DND-41 (cell line): Measurements from ENCODE around the gene MAS1L.

ENCODE experiments used
- ATAC-seq: fragments of 200-7000 bp; cut with Tn5 transposase; 3 replicates; pipeline ENCODE4 v1.9.1; 2021; ENCODE audit warnings: low read depth; ENCODE audit not compliant: insufficient read depth
- DNase-seq: peaks from one replicate; pipeline ENCODE4 v3.0.0-alpha.2; 2020
- H2AFZ ChIP-seq: 2 replicates; pipeline ENCODE4 v1.6.0; 2012; ENCODE audit warnings: low read depth, low read length
- H3K27ac ChIP-seq: 2 replicates; pipeline ENCODE4 v1.5.1; 2012; ENCODE audit warnings: low read length, inconsistent platforms
- H3K27me3 ChIP-seq: fragments of 200-600 bp; sonication (generic); 2 replicates; pipeline ENCODE4 v1.6.0; 2012; ENCODE audit warnings: low read length, mild to moderate bottlenecking, inconsistent platforms; ENCODE audit not compliant: insufficient read depth, poor library complexity
- H3K36me3 ChIP-seq: 2 replicates; pipeline ENCODE4 v1.5.1; 2012; ENCODE audit warnings: low read length, inconsistent platforms; ENCODE audit not compliant: insufficient read depth
- H3K4me1 ChIP-seq: 2 replicates; pipeline ENCODE4 v1.5.1; 2012; ENCODE audit warnings: mild to moderate bottlenecking, low read length; ENCODE audit not compliant: insufficient read depth
- H3K4me2 ChIP-seq: 2 replicates; pipeline ENCODE4 v1.6.0; 2012; ENCODE audit warnings: mild to moderate bottlenecking, moderate library complexity, low read length, inconsistent platforms; ENCODE audit not compliant: insufficient read depth
- H3K4me3 ChIP-seq, 2 experiments: fragments of 200-600 bp in 1 of 2; shearing (Covaris generic) in 1 of 2; 2 replicates each; pipeline ENCODE4 v1.5.1; 2012 to 2016; ENCODE audit warnings: inconsistent platforms in 2 of 2, low read length in 2 of 2, mild to moderate bottlenecking in 2 of 2, low read depth in 1 of 2, moderate library complexity in 1 of 2
- H3K79me2 ChIP-seq: 2 replicates; pipeline ENCODE4 v1.6.0; 2012; ENCODE audit warnings: low read length, inconsistent platforms; ENCODE audit not compliant: insufficient read depth
- H3K9ac ChIP-seq: 2 replicates; pipeline ENCODE4 v1.6.0; 2012; ENCODE audit warnings: low read depth, mild to moderate bottlenecking, inconsistent platforms, low read length, moderate library complexity
- H3K9me3 ChIP-seq: 2 replicates; pipeline ENCODE4 v1.5.1; 2012; ENCODE audit warnings: low read length, moderate library complexity, mild to moderate bottlenecking, inconsistent platforms; ENCODE audit not compliant: insufficient read depth, severe bottlenecking
- H4K20me1 ChIP-seq: 2 replicates; pipeline ENCODE4 v1.6.0; 2012; ENCODE audit warnings: low read length; ENCODE audit not compliant: insufficient read depth
- EZH2 ChIP-seq: IDR thresholded peaks from 3 replicates; pipeline ENCODE4 v1.6.1; 2012; ENCODE audit warnings: borderline replicate concordance, low read depth, mild to moderate bottlenecking, moderate library complexity, low read length, inconsistent platforms; ENCODE audit not compliant: severe bottlenecking
- TF ChIP-seq, protein P1 (sequence below): IDR thresholded peaks from 2 replicates; pipeline ENCODE4 v1.5.1; 2012; ENCODE audit warnings: borderline replicate concordance, low read length, moderate library complexity, mild to moderate bottlenecking; ENCODE audit not compliant: poor library complexity, severe bottlenecking; ENCODE audit errors: extremely low read depth

The MAS1L gene

DNA sequence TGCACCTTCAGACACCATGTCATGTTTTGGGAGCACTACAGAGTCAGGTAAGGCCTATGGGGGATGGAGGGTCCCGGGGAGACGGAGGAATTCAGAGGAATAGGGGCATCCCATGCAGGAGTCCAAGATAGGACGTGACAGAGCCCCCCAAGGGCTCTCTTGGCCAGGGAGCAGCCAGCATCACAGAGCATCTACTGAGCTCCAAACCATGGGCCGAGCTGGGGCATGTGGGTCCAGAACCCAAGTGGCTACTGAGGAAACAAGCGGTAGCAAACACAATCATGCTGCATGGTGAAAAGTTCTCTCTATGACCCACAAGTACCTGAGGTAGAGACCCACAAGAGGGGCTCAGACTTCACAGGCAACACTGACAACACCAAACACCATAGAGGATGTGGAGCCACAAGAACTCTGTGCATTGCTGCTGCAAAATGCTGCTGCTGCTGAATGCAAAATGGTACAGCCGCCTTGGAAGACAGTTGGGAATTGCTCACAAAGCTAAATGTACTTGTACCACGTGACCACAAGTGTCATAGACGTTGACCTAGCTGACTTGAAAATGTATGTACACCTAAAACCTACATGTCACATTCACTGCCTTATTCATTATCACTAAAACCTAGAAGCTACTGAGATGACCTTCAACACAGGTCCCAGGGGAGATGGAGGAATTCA lies 33.4 kb upstream of the MAS1L start:
- H3K9me3 ChIP-seq: peaks cover 6% of the 10 kb centered on the region
- no peak overlapping the region for H3K4me2 ChIP-seq
- peaks cover 6% of the 10 kb centered on the region for H3K27me3 ChIP-seq
- no peak for ATAC-seq
- DNase-seq: no peak
- H4K20me1 ChIP-seq: no peaks in the 10 kb centered on the region
- H3K9ac ChIP-seq: no peak overlapping the region
- TF ChIP-seq, protein P1, sequence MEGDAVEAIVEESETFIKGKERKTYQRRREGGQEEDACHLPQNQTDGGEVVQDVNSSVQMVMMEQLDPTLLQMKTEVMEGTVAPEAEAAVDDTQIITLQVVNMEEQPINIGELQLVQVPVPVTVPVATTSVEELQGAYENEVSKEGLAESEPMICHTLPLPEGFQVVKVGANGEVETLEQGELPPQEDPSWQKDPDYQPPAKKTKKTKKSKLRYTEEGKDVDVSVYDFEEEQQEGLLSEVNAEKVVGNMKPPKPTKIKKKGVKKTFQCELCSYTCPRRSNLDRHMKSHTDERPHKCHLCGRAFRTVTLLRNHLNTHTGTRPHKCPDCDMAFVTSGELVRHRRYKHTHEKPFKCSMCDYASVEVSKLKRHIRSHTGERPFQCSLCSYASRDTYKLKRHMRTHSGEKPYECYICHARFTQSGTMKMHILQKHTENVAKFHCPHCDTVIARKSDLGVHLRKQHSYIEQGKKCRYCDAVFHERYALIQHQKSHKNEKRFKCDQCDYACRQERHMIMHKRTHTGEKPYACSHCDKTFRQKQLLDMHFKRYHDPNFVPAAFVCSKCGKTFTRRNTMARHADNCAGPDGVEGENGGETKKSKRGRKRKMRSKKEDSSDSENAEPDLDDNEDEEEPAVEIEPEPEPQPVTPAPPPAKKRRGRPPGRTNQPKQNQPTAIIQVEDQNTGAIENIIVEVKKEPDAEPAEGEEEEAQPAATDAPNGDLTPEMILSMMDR: no peak
- no peak for TF ChIP-seq EZH2
- no peak overlapping the region for H3K27ac ChIP-seq
- no peak overlapping the region for H3K4me3 ChIP-seq
- H2AFZ ChIP-seq: no peak overlapping the region
- H3K79me2 ChIP-seq: no peaks in the 10 kb centered on the region
- H3K4me1 ChIP-seq: no peaks in the 10 kb centered on the region
- no peaks in the 10 kb centered on the region for H3K36me3 ChIP-seq

DNA sequence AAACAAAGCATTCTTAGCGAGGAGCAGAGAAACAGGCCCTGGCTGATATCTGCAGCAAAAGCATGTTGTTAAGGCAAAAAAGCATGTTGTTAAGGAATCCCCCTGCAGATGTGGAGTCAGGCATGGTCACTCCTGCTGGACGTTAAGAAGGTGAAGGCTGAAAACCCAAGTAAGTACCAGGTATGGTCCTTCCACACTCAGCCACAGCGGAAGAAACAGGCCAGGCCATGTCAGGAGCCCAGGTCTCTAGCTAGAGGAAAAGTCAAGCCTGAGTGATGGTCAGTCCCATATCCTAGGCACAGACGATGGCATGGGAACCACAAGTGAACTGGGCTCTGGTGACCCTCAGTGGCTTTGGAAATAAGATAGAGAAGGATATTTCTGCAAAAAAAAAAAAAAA lies 32.5 kb upstream of the MAS1L start:
- Histone ChIP-seq H3K36me3 (no peaks in the 10 kb centered on the region), H3K79me2 (no peaks in the 10 kb centered on the region), H4K20me1 (no peaks in the 10 kb centered on the region), H3K4me2 (no peak overlapping the region), H3K27ac (no peak overlapping the region), H3K4me3 (no peak overlapping the region), H3K9ac (no peak overlapping the region), H3K4me1 (no peaks in the 10 kb centered on the region), H3K9me3 (peaks cover 6% of the 10 kb centered on the region), H2AFZ (no peak overlapping the region), H3K27me3 (peaks cover 9% of the 10 kb centered on the region)
- no peak for TF ChIP-seq EZH2
- TF ChIP-seq, protein P1: no peak
- ATAC-seq (no peak), DNase-seq (no peak)

DNA sequence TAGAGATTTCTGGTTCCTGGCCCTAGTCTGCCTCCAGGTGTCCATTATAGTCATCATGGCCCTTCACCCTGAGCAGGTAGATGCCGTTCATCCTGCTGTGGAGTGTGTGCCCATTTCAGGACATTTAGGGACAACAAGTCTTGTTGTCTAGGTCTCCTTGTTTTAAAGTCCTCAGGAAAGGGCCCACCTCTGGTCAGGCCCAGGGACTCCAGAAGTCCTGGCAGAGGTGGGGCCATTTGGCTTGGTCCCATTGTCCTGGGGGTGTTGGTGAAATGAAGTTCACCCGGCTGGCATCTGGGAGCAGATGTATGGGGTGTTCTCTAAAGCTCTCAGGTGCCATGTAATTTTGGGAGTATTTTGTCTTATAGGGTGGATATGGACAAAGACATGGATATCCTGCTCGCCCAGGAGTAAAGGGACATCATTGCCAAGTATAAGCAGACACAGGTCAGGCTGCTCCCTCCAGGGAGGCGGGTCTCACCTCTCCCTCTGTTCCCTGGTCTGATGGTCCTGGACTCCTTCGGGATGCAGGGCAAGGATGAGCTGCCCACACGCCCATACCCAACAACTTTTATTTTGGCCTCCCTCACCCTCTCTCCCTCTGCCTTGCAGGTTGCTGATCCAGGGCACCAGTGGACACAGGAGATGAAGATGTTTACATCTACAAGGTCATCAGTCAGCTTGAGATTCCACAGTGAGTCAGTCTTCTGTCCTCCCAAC lies 31.7 kb upstream of the MAS1L start:
- no peaks in the 10 kb centered on the region for H3K4me1 ChIP-seq
- ATAC-seq (no peak), DNase-seq (no peak)
- no peak overlapping the region for H2AFZ ChIP-seq
- peaks cover 6% of the 10 kb centered on the region for H3K9me3 ChIP-seq
- TF ChIP-seq, protein P1: no peak
- TF ChIP-seq EZH2: no peak
- H3K27me3 ChIP-seq: peaks cover 9% of the 10 kb centered on the region
- H3K4me2 ChIP-seq: no peak overlapping the region
- H3K4me3 ChIP-seq: no peak overlapping the region
- H3K36me3 ChIP-seq: no peaks in the 10 kb centered on the region
- no peak overlapping the region for H3K27ac ChIP-seq
- H4K20me1 ChIP-seq: no peaks in the 10 kb centered on the region
- no peak overlapping the region for H3K9ac ChIP-seq
- no peaks in the 10 kb centered on the region for H3K79me2 ChIP-seq
